Heart left ventricle (tissue), 16 donors: ENCODE results near the gene TNS3. TPM values are rescaled to one million over a fixed set of nuclear protein-coding genes. Genes with fewer than 3 reads are reported as not detected.
A peak's percentile ranks its signal among the peaks of the same experiment; 100 is the strongest.

Source experiments
- ATAC-seq, 4 donors: fragments of 200-7000 bp; cut with Tn5 transposase; one replicate each; pipeline ENCODE4 v1.9.1; 2020 to 2022; ENCODE audit warnings: moderate library complexity in 4 of 4, mild to moderate bottlenecking in 3 of 4, moderate number of reproducible peaks in 1 of 4
- DNase-seq, 5 donors: peaks; one replicate each; pipeline ENCODE4 v3.0.0-alpha.2; 2020
- H3K27ac ChIP-seq, 12 donors: fragments of 200-600 bp; sonication (generic) in 4 of 12; one replicate each; pipeline versions ENCODE4 v1.5.0 to v1.8.0; 2016 to 2022; ENCODE audit warnings: mild to moderate bottlenecking in 2 of 12
- H3K27me3 ChIP-seq, 9 donors: fragments of 200-600 bp; sonication (generic) in 2 of 9; one replicate each; pipeline versions ENCODE4 v1.5.1 to v1.8.0; 2016 to 2022; ENCODE audit warnings: mild to moderate bottlenecking in 3 of 9
- H3K36me3 ChIP-seq, 9 donors: fragments of 200-600 bp; sonication (generic) in 2 of 9; one replicate each; pipeline versions ENCODE4 v1.5.0 to v1.8.0; 2018 to 2022; ENCODE audit warnings: mild to moderate bottlenecking in 2 of 9
- H3K4me1 ChIP-seq, 12 donors: fragments of 200-600 bp; sonication (generic) in 4 of 12; one replicate each; pipeline versions ENCODE4 v1.5.0 to v1.8.0; 2016 to 2022; ENCODE audit warnings: mild to moderate bottlenecking in 3 of 12
- H3K4me3 ChIP-seq, 12 donors: fragments of 200-600 bp; sonication (generic) in 4 of 12; one replicate each; pipeline versions ENCODE4 v1.5.0 to v1.8.0; 2017 to 2022; ENCODE audit warnings: mild to moderate bottlenecking in 9 of 12, moderate library complexity in 4 of 12
- H3K9me3 ChIP-seq, 12 donors: fragments of 200-600 bp; sonication (generic) in 4 of 12; one replicate each; pipeline versions ENCODE4 v1.5.0 to v1.8.0; 2016 to 2022; ENCODE audit warnings: mild to moderate bottlenecking in 1 of 12
- CTCF ChIP-seq, 12 donors: fragments of 200-600 bp; sonication (generic) in 4 of 12; IDR thresholded peaks; one replicate each; pipeline versions ENCODE4 v1.5.0 to v1.8.0; 2018 to 2022; ENCODE audit warnings: antibody characterized with exemption in 12 of 12, mild to moderate bottlenecking in 5 of 12
- POLR2A ChIP-seq, 2 donors: fragments of 450-650 bp; IDR thresholded peaks; one replicate each; pipeline ENCODE4 v1.6.1; 2017; ENCODE audit warnings: antibody characterized with exemption in 2 of 2, mild to moderate bottlenecking in 2 of 2, moderate library complexity in 2 of 2
- WGBS, 4 donors: extraction: QIAGEN DNeasy Blood & Tissue Kit in 2 of 4; methylation state at CpG; one replicate each; pipeline versions ENCODE4 v1.1.5 to v1.1.7; 2013 to 2018; 5-methylcytosine and 5-hydroxymethylcytosine counted together
- intact Hi-C, 10 donors: fragments of 100-400 bp; cut with DNase I; formaldehyde crosslinking; loops; one replicate each; pipeline versions ENCODE4 v1.11.1 to v1.14.2; 2022
- polyA plus RNA-seq, 2 donors: library from polyadenylated mRNA; stranded (reverse); fragments of 200-250 nt; gene quantifications; one replicate each; pipeline ENCODE4 v1.2.3, GENCODE V29; 2013
- total RNA-seq, 9 donors: library from RNA; depleted of rRNA in 2 of 9; stranded (reverse); fragments of >200 nt in 2 of 9; fragmentation: NEBNext Ultra II Directional in 3 of 9; extraction: Animal tissue kit (Norgen Biotek cat#: 25700) in 3 of 9; gene quantifications; one replicate each; pipeline versions ENCODE4 v1.1.0 to v1.2.4, GENCODE V29; 2016 to 2023
- donor health status: ischemic (EF 13 %, LVEDD 7.1; RV severe dilation, severe dysfunction).
- donor health status: healthy with polysubstance abuse.
- donor health status: DM: no; HTN: yes; CAD: no.
- donor health status: DM: no; HTN: no; CAD: no.
- donor health status: ischemic (EF 25% LVEDD 6.9; RV normal size, moderate dysfunction).
- donor health status: ischemic (EF 25% LVEDD 5.7; RV mildly dilated, moderate dysfunction).
- donor health status: healthy.
- donor health status: DM: yes; HTN: yes; CAD: no.
- donor health status: ischemic (EF 35%, LVEDD 5.7; RV mildly dilated, moderate dysfunction).
- donor health status: nonischemic (EF 11% LVEDD 7.7; RV severe dilation, severe dysfunction).
- donor health status: DM: yes; HTN: yes; CAD: no.
- donor health status: PGD.
- donor health status: ischemic (EF 29% LVEDD 5.4; RV normal size, mild dysfunction).
- donor health status: nonischemic (EF 23%, LVEDD 6.1; RV moderate dilation, normal function).

Gene TNS3
- total and polyA plus RNA-seq, 11 donors = 10.1 to 116 (median 32.7) TPM

GRCh38 chr7:47513741-47514241 is 68.1 kb downstream of the TNS3 start:
- DNase-seq = no peak
- no peak for TF ChIP-seq POLR2A (IDR thresholded peaks at IDR 0.05)
- no peak for TF ChIP-seq CTCF (IDR thresholded peaks at IDR 0.05)
- Histone ChIP-seq H3K27me3 (no peaks in the 10 kb centered on the region), H3K4me3 (no peak overlapping the region), H3K36me3 (peaks cover 0 to 13% (median 0%) of the 10 kb centered on the region in 9 donors), H3K9me3 (peaks cover 0 to under 1% (median 0%) of the 10 kb centered on the region in 12 donors), H3K27ac (peak overlapping the region in 11 of 12 donors; percentile 8 to 66 (median 53)), H3K4me1 (peaks cover 0 to 36% (median 18%) of the 10 kb centered on the region in 12 donors)
- peak; percentile 39 to 80 (median 62) for ATAC-seq
- WGBS, 4 donors = 39 to 46% (median 40%) methylated on average over 12 of the region's 12 CpGs
- intact Hi-C loops = no loop called here

- Histone ChIP-seq H3K36me3 (peaks cover 0 to 13% (median 0%) of the 10 kb centered on the region in 9 donors), H3K4me1 (peaks cover 0 to 39% (median 20%) of the 10 kb centered on the region in 12 donors), H3K27ac (peak overlapping the region in 4 of 12 donors; percentile 8 to 66 (median 39)), H3K27me3 (no peaks in the 10 kb centered on the region), H3K9me3 (peaks cover 0 to 4% (median 0%) of the 10 kb centered on the region in 12 donors), H3K4me3 (no peak overlapping the region)
- intact Hi-C loops = no loop called here
- WGBS, 4 donors = 72 to 85% (median 79%) methylated on average over 5 of the region's 5 CpGs
- TF ChIP-seq CTCF (IDR thresholded peaks at IDR 0.05) (no peak), POLR2A (IDR thresholded peaks at IDR 0.05) (no peak)
- ATAC-seq = no peak
- DNase-seq = no peak
Measured at GRCh38 chr7:47512481-47513176, 69.3 kb downstream of the TNS3 start.

- peaks cover 0 to 42% (median 25%) of the 10 kb centered on the region in 12 donors for H3K4me1 ChIP-seq
- peaks cover 0 to 4% (median 0%) of the 10 kb centered on the region in 12 donors for H3K9me3 ChIP-seq
- peak overlapping the region in 1 of 12 donors; percentile 66 for H3K27ac ChIP-seq
- H3K4me3 ChIP-seq = no peak overlapping the region
- intact Hi-C loops = no loop called here
- H3K27me3 ChIP-seq = no peaks in the 10 kb centered on the region
- ATAC-seq (no peak), DNase-seq (peak in 1 of 5 donors; percentile 40)
- TF ChIP-seq CTCF (IDR thresholded peaks at IDR 0.05) = no peak
- no peak for TF ChIP-seq POLR2A (IDR thresholded peaks at IDR 0.05)
- WGBS, 4 donors = 84 to 93% (median 89%) methylated on average over 15 to 16 of the region's 16 CpGs
- peaks cover 0 to 13% (median 0%) of the 10 kb centered on the region in 9 donors for H3K36me3 ChIP-seq
Measured at GRCh38 chr7:47511699-47512370, 70.1 kb downstream of the TNS3 start.

GRCh38 chr7:47510786-47511185 is 71.1 kb downstream of the TNS3 start:
- TF ChIP-seq POLR2A (IDR thresholded peaks at IDR 0.05) (no peak), CTCF (IDR thresholded peaks at IDR 0.05) (no peak)
- Histone ChIP-seq H3K27ac (no peak overlapping the region), H3K9me3 (peaks cover 0 to 4% (median 0%) of the 10 kb centered on the region in 12 donors), H3K36me3 (peaks cover 0 to 15% (median 0%) of the 10 kb centered on the region in 9 donors), H3K4me3 (no peak overlapping the region), H3K4me1 (peaks cover 0 to 51% (median 35%) of the 10 kb centered on the region in 12 donors), H3K27me3 (no peaks in the 10 kb centered on the region)
- DNase-seq (no peak), ATAC-seq (no peak)
- 95 to 98% (median 97%) methylated on average over 6 of the region's 6 CpGs for WGBS, 4 donors
- intact Hi-C loops = no loop called here
